Glutamatergic neuron (in vitro differentiated cells): ENCODE measurements around the gene NAV1. TPM values are rescaled to one million over a fixed set of nuclear protein-coding genes. Genes with fewer than 3 reads are reported as not detected.

Source experiments
- DNase-seq: peaks from one replicate; pipeline ENCODE4 v3.0.0; 2022
- H3K27ac Mint-ChIP-seq: one replicate; pipeline ENCODE4 v1.8.0; 2020; ENCODE audit warnings: mild to moderate bottlenecking, mixed read lengths, inconsistent platforms; ENCODE audit not compliant: unreplicated experiment
- H3K27me3 Mint-ChIP-seq: one replicate; pipeline ENCODE4 v1.8.0; 2020; ENCODE audit warnings: mild to moderate bottlenecking, moderate library complexity, mixed read lengths, inconsistent platforms; ENCODE audit not compliant: unreplicated experiment
- H3K36me3 Mint-ChIP-seq: one replicate; pipeline ENCODE4 v1.8.0; 2020; ENCODE audit warnings: mild to moderate bottlenecking, mixed read lengths, inconsistent platforms; ENCODE audit not compliant: unreplicated experiment
- H3K4me1 Mint-ChIP-seq: one replicate; pipeline ENCODE4 v1.8.0; 2020; ENCODE audit warnings: mild to moderate bottlenecking, low read depth, mixed read lengths, inconsistent platforms; ENCODE audit not compliant: unreplicated experiment
- H3K4me3 Mint-ChIP-seq: one replicate; pipeline ENCODE4 v1.8.0; 2020; ENCODE audit warnings: mild to moderate bottlenecking, mixed read lengths, inconsistent platforms; ENCODE audit not compliant: unreplicated experiment
- H3K9me3 Mint-ChIP-seq: one replicate; pipeline ENCODE4 v1.8.0; 2020; ENCODE audit warnings: mild to moderate bottlenecking, moderate library complexity, mixed read lengths, inconsistent platforms; ENCODE audit not compliant: unreplicated experiment
- CTCF ChIP-seq: fragments of 200-600 bp; sonication (generic); IDR thresholded peaks from one replicate; pipeline ENCODE4 v1.5.0; 2021; ENCODE audit not compliant: partially characterized antibody, unreplicated experiment
- total RNA-seq: library from RNA; stranded (reverse); fragmentation: NEBNext Ultra II Directional; extraction: Animal tissue kit (Norgen Biotek cat#: 25700); gene quantifications from one replicate; pipeline ENCODE4 v1.2.1, GENCODE V29; 2021; ENCODE audit not compliant: unreplicated experiment

The NAV1 gene
- total RNA-seq, 1 donor from 2014 or later = 124 TPM

- Mint-ChIP-seq H3K4me1 (peaks cover 22% of the 10 kb centered on the region), H3K4me3 (no peak overlapping the region), H3K36me3 (no peaks in the 10 kb centered on the region), H3K27me3 (peaks cover 11% of the 10 kb centered on the region), H3K27ac (no peak overlapping the region), H3K9me3 (peaks cover 12% of the 10 kb centered on the region)
- DNase-seq = no peak
- no peak for TF ChIP-seq CTCF
These were observed 10.2 kb upstream of the NAV1 start for GRCh38 chr1:201528631-201529252.

GRCh38 chr1:201530741-201531531 is 8.0 kb upstream of the NAV1 start:
- H3K9me3 Mint-ChIP-seq = peaks cover 10% of the 10 kb centered on the region
- H3K4me3 Mint-ChIP-seq = peak overlapping the region; percentile 42
- peak overlapping the region; percentile 88 for H3K27ac Mint-ChIP-seq
- H3K27me3 Mint-ChIP-seq = peaks cover 15% of the 10 kb centered on the region
- peak; percentile 71 for TF ChIP-seq CTCF
- DNase-seq = peak; percentile 82
- peaks cover 25% of the 10 kb centered on the region for H3K4me1 Mint-ChIP-seq
- no peaks in the 10 kb centered on the region for H3K36me3 Mint-ChIP-seq

- H3K4me3 Mint-ChIP-seq = no peak overlapping the region
- peaks cover 25% of the 10 kb centered on the region for H3K4me1 Mint-ChIP-seq
- H3K27ac Mint-ChIP-seq = peak overlapping the region; percentile 88
- H3K36me3 Mint-ChIP-seq = no peaks in the 10 kb centered on the region
- TF ChIP-seq CTCF = no peak
- peaks cover 15% of the 10 kb centered on the region for H3K27me3 Mint-ChIP-seq
- DNase-seq = no peak
- H3K9me3 Mint-ChIP-seq = peaks cover 8% of the 10 kb centered on the region
These were observed 7.1 kb upstream of the NAV1 start for GRCh38 chr1:201531551-201532425.

GRCh38 chr1:201533836-201534235 is 5.1 kb upstream of the NAV1 start:
- Mint-ChIP-seq H3K36me3 (no peaks in the 10 kb centered on the region), H3K9me3 (peaks cover 8% of the 10 kb centered on the region), H3K4me1 (peaks cover 28% of the 10 kb centered on the region), H3K4me3 (no peak overlapping the region), H3K27me3 (peaks cover 17% of the 10 kb centered on the region), H3K27ac (no peak overlapping the region)
- no peak for DNase-seq
- no peak for TF ChIP-seq CTCF
